ENCODE data around the gene TMA7B.

The TMA7B gene

DNA sequence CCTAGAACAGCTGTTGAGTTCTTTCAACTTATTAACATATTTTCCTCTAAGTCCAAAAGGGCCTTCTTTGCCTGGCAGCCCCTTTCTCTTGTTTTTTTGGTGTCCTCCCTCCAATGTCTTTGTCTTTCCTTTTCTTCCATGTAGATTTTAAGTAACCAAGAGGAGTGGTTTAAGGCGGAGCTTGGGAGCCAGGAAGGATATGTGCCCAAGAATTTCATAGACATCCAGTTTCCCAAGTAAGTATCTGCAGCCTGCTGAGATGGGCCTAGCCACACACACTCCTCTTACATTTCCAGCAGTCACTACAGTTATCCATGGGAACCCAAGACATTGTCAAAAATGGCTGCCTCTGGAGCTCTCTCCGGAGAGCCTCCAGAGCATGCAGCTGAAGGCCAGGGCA, 4.5 kb upstream of the TMA7B start:
- Histone ChIP-seq H3K4me3 (ENCODE audit: low read depth, low read length) (no peak overlapping the region), H3K9ac (no peak overlapping the region), H3K27ac (no peak overlapping the region), H3K9me3 (ENCODE audit: control insufficient read depth, low read length) (no peaks in the 10 kb centered on the region), H3K4me2 (ENCODE audit: low read length) (no peak overlapping the region), H3K36me3 (ENCODE audit: control insufficient read depth, insufficient read depth, low read length) (no peaks in the 10 kb centered on the region), H2AFZ (no peak overlapping the region), H3K27me3 (ENCODE audit: control insufficient read depth, insufficient read depth, low read length) (no peaks in the 10 kb centered on the region), H3K4me1 (no peaks in the 10 kb centered on the region), H3K79me2 (no peaks in the 10 kb centered on the region)
- TF ChIP-seq, protein P1, sequence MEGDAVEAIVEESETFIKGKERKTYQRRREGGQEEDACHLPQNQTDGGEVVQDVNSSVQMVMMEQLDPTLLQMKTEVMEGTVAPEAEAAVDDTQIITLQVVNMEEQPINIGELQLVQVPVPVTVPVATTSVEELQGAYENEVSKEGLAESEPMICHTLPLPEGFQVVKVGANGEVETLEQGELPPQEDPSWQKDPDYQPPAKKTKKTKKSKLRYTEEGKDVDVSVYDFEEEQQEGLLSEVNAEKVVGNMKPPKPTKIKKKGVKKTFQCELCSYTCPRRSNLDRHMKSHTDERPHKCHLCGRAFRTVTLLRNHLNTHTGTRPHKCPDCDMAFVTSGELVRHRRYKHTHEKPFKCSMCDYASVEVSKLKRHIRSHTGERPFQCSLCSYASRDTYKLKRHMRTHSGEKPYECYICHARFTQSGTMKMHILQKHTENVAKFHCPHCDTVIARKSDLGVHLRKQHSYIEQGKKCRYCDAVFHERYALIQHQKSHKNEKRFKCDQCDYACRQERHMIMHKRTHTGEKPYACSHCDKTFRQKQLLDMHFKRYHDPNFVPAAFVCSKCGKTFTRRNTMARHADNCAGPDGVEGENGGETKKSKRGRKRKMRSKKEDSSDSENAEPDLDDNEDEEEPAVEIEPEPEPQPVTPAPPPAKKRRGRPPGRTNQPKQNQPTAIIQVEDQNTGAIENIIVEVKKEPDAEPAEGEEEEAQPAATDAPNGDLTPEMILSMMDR (IDR thresholded peaks at IDR 0.05), result no peak

DNA sequence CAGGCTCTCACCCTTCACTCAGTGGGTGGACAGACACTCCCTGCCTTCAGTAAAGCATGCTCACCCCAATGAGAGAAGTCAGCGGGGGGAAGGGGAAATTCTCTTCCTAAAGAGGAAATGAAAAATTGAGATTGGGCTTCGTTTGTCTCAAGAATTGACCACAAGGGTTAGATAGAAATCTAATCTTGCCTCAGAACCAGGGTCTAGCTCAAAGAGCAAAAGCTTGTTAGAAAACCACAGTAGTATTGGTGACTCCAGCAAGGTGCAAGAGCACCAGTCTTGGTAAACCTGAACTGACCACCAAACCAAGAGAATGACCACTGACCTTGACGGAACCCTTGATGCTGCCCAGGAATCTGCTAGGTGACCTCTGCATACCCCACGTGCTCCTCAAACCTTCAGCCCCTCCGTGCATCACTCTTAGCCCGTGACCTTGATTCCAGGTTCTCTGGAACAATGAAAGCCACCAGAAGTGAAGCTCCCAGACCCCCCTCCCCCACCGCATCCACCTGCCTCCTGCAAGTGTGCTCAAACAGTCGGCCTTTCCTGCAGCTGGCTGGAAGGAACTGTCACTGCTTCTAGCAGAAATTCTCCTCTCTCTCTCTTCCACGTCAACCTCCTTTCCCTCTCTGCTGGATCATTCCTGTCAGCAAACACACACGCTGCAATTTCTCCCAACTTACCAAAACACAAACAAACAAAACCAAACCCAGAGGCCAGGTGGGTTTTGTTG, 3.1 kb upstream of the TMA7B start:
- no peaks in the 10 kb centered on the region for H3K4me1 ChIP-seq
- no peaks in the 10 kb centered on the region for H3K27me3 ChIP-seq (ENCODE audit: control insufficient read depth, insufficient read depth, low read length)
- no peaks in the 10 kb centered on the region for H3K36me3 ChIP-seq (ENCODE audit: control insufficient read depth, insufficient read depth, low read length)
- TF ChIP-seq, protein P1 (IDR thresholded peaks at IDR 0.05), result no peak
- no peak overlapping the region for H3K9ac ChIP-seq
- no peak overlapping the region for H3K27ac ChIP-seq
- H3K9me3 ChIP-seq (ENCODE audit: control insufficient read depth, low read length), result no peaks in the 10 kb centered on the region
- no peaks in the 10 kb centered on the region for H3K79me2 ChIP-seq
- H3K4me3 ChIP-seq (ENCODE audit: low read depth, low read length), result no peak overlapping the region
- no peak overlapping the region for H2AFZ ChIP-seq
- no peak overlapping the region for H3K4me2 ChIP-seq (ENCODE audit: low read length)

DNA sequence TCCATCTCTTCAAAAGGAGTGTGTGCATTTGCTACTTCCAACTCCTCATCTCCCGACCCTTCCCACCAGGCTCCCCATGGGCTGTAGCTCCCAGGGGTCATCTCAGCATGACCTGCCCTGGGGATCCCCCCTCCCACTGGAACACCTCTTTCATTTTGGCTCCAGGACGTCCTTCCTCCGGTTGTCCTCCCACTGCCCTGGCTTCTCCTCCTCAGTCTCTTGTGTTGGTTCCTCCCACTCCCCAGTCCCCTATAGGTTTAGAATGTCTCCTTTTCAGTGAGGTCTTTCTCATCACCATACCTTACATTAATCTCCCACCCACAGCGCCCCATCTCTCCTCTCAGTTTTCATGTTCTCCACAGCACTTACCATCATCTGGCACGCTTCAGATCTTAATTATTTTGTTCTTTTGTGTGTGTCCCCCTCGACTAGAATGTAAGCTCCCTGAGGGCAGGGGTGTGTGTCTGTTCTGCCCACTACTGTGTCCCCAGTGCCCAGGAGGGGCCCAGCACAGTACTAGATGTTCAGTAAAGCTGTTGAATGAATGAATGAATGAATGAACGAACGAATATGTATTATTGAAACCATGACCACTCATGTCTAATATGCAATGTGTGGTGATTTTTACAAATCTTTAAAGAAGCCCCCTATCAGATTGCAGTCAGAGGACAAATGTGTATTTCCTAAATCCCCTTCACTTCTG, 2.0 kb upstream of the TMA7B start:
- no peak overlapping the region for H2AFZ ChIP-seq
- no peak overlapping the region for H3K4me2 ChIP-seq (ENCODE audit: low read length)
- no peaks in the 10 kb centered on the region for H3K36me3 ChIP-seq (ENCODE audit: control insufficient read depth, insufficient read depth, low read length)
- no peaks in the 10 kb centered on the region for H3K27me3 ChIP-seq (ENCODE audit: control insufficient read depth, insufficient read depth, low read length)
- no peak overlapping the region for H3K27ac ChIP-seq
- H3K4me3 ChIP-seq (ENCODE audit: low read depth, low read length), result no peak overlapping the region
- H3K79me2 ChIP-seq, result no peaks in the 10 kb centered on the region
- H3K4me1 ChIP-seq, result no peaks in the 10 kb centered on the region
- no peak overlapping the region for H3K9ac ChIP-seq
- TF ChIP-seq, protein P1 (IDR thresholded peaks at IDR 0.05), result no peak
- H3K9me3 ChIP-seq (ENCODE audit: control insufficient read depth, low read length), result no peaks in the 10 kb centered on the region

DNA sequence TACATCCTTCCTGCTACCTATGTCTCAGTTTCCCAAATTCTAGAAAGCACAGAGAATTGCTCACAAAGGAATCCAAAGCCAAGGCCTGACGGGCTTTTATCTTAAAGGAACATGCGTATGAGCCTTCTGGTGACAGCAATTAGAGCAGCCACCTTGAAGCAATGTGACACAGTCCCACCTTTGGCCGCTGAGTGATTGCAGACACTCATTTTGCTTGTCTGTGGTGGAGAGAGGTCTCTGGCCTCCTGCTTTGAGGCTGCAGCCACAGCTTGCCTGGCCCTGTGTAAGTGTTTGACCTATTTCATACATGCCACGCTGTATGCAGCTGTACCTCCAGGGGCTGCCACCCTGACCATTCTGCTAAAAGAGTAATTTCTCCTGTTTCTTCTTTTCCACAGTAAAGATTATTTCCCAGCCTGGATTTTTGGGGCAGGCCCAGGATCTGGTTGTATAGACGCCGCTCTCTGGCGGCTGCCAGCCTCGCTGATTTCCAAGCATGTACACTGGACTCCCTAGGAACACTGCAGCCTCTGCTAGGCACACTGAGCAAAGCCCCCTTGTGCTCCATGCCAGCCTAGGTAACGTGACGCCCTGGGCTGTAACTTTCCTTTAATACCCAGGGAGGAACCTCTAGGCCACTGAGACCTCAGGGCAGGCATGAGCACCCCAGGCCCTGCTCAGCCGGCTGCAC, 1.1 kb upstream of the TMA7B start:
- Histone ChIP-seq H3K79me2 (no peaks in the 10 kb centered on the region), H3K27ac (no peak overlapping the region), H3K4me2 (ENCODE audit: low read length) (no peak overlapping the region), H3K9me3 (ENCODE audit: control insufficient read depth, low read length) (no peaks in the 10 kb centered on the region), H3K36me3 (ENCODE audit: control insufficient read depth, insufficient read depth, low read length) (no peaks in the 10 kb centered on the region), H3K27me3 (ENCODE audit: control insufficient read depth, insufficient read depth, low read length) (no peaks in the 10 kb centered on the region), H3K9ac (no peak overlapping the region), H3K4me1 (no peaks in the 10 kb centered on the region), H3K4me3 (ENCODE audit: low read depth, low read length) (no peak overlapping the region), H2AFZ (no peak overlapping the region)
- TF ChIP-seq, protein P1 (IDR thresholded peaks at IDR 0.05), result no peak

Measured in parathyroid adenoma (tissue), 2 donors.